Measurements from ENCODE around the gene TIAM1. TPM values are rescaled to one million over a fixed set of nuclear protein-coding genes. Genes with fewer than 3 reads are reported as not detected.

Gene TIAM1
- total RNA-seq, 2 experiments from 2014 or later = 50.1 to 51.0 TPM

GRCh38 chr21:31204801-31205200 lies 139.3 kb downstream of the TIAM1 start:
- no peak overlapping the region for H3K4me3 Mint-ChIP-seq
- intact Hi-C loops (cut with micrococcal nuclease) = no loop called here
- H3K36me3 Mint-ChIP-seq (ENCODE audit: low read depth) = peaks cover 32% of the 10 kb centered on the region
- H3K27me3 Mint-ChIP-seq (ENCODE audit: low read depth) = no peaks in the 10 kb centered on the region
- CTCF ChIA-PET = no interaction called here
- DNase-seq = no peak
- no peak overlapping the region for H3K27ac Mint-ChIP-seq
- H3K9me3 Mint-ChIP-seq = no peaks in the 10 kb centered on the region
- peaks cover 8% of the 10 kb centered on the region for H3K4me1 Mint-ChIP-seq (ENCODE audit: low read depth)

DNA sequence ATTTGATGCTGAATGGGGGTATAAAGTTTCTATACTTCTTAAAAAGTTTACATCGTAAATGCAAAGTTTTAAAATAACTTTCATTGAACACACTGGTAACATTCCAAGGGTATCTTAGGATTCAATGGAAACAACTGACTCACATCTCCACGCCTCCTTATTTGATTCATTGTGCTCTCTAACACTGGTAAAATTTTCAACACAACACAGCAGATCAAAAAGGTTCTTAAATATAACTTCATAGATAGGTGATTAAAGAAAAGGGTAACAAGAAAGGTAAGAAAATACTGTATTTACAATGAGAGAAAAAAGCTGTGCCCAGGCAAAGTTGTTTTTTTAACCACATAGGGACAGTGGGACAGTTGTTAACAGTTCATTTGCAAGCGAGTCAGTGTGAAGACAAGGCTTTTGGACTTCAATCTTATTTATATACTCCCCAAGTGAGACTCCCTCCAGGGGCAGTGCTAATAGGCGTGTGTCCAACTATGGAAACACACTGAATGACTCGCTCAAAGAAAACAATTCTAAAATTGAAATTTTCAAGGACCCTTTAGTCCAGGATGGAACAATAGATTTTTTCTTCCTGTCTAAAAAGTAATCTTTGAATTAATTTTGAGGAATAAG lies 140.5 kb downstream of the TIAM1 start:
- Mint-ChIP-seq H3K4me3 (no peak overlapping the region), H3K4me1 (ENCODE audit: low read depth) (peaks cover 13% of the 10 kb centered on the region)

GRCh38 chr21:31201548-31201947 lies 142.5 kb downstream of the TIAM1 start:
- Mint-ChIP-seq H3K9me3 (peaks cover 2% of the 10 kb centered on the region), H3K36me3 (ENCODE audit: low read depth) (peaks cover 15% of the 10 kb centered on the region), H3K27me3 (ENCODE audit: low read depth) (no peaks in the 10 kb centered on the region), H3K4me3 (no peak overlapping the region), H3K27ac (no peak overlapping the region), H3K4me1 (ENCODE audit: low read depth) (peaks cover 26% of the 10 kb centered on the region)
- CTCF ChIA-PET = interaction anchor here (0.7 to 2.2 kb wide), 5 partner anchors 9 to 379 kb away, joined by 3 to 22 read pairs (median 4); no protein-coding TSS in a partner anchor
- intact Hi-C loops (cut with micrococcal nuclease) = no loop called here
- no peak for DNase-seq

More for the DNA sequence above, 140.5 kb downstream of the TIAM1 start:
- CTCF ChIA-PET = interaction anchor here (2.2 kb wide), 1 partner anchor 377 kb away, joined by 22 read pairs; no protein-coding TSS in a partner anchor
- Mint-ChIP-seq H3K9me3 (no peaks in the 10 kb centered on the region), H3K36me3 (ENCODE audit: low read depth) (peaks cover 21% of the 10 kb centered on the region), H3K27ac (no peak overlapping the region), H3K27me3 (ENCODE audit: low read depth) (no peaks in the 10 kb centered on the region)
- intact Hi-C loops (cut with micrococcal nuclease) = no loop called here
- DNase-seq = no peak

- H3K27ac Mint-ChIP-seq = no peak overlapping the region
These were observed 142.9 kb downstream of the TIAM1 start for GRCh38 chr21:31201144-31201543.

DNA sequence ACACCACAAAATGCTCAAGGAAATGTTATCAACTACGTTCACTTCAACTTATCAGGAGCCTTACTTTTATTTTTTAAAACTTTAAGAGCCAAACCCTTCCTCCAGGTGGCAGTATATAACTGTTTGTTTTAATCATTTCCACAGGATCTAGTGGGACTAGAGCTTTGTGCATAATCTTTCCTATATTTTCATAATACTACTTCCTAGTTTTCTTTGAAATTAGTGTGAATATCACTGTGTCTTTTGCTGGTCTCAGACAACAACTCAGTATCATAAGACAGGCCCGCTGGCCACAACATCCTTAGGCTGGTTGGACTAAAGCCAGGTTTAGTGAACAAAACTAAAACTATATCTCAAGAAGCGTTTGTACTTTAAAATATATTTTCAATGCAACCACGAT lies 145.5 kb downstream of the TIAM1 start:
- H3K9me3 Mint-ChIP-seq = peaks cover 2% of the 10 kb centered on the region
- no peak overlapping the region for H3K4me3 Mint-ChIP-seq
- H3K36me3 Mint-ChIP-seq (ENCODE audit: low read depth) = peaks cover 13% of the 10 kb centered on the region
- no peak overlapping the region for H3K27ac Mint-ChIP-seq
- H3K27me3 Mint-ChIP-seq (ENCODE audit: low read depth) = no peaks in the 10 kb centered on the region
- DNase-seq = no peak
- H3K4me1 Mint-ChIP-seq (ENCODE audit: low read depth) = peaks cover 51% of the 10 kb centered on the region
- CTCF ChIA-PET = interaction anchor here (0.7 to 11.3 kb wide), 15 partner anchors 11 to 421 kb away, joined by 3 to 131 read pairs (median 3); no protein-coding TSS in a partner anchor
- intact Hi-C loops (cut with micrococcal nuclease) = loop anchor here (1.0 to 5.0 kb wide), 6 partner anchors 89 to 406 kb away; no protein-coding TSS in a partner anchor

More at GRCh38 chr21:31201144-31201543, 142.9 kb downstream of the TIAM1 start:
- H3K27me3 Mint-ChIP-seq (ENCODE audit: low read depth) = no peaks in the 10 kb centered on the region
- H3K4me3 Mint-ChIP-seq = no peak overlapping the region
- H3K9me3 Mint-ChIP-seq = peaks cover 2% of the 10 kb centered on the region
- CTCF ChIA-PET = interaction anchor here (0.7 to 11.3 kb wide), 6 partner anchors 14 to 402 kb away, joined by 3 to 131 read pairs (median 3); no protein-coding TSS in a partner anchor
- no peak for DNase-seq
- intact Hi-C loops (cut with micrococcal nuclease) = no loop called here
- H3K36me3 Mint-ChIP-seq (ENCODE audit: low read depth) = peaks cover 15% of the 10 kb centered on the region
- peaks cover 30% of the 10 kb centered on the region for H3K4me1 Mint-ChIP-seq (ENCODE audit: low read depth)

- H3K4me3 Mint-ChIP-seq = no peak overlapping the region
- H3K27me3 Mint-ChIP-seq (ENCODE audit: low read depth) = no peaks in the 10 kb centered on the region
- DNase-seq = no peak
- intact Hi-C loops (cut with micrococcal nuclease) = loop anchor here (5.0 kb wide), 1 partner anchor 216 kb away; no protein-coding TSS in a partner anchor
- H3K27ac Mint-ChIP-seq = no peak overlapping the region
- H3K4me1 Mint-ChIP-seq (ENCODE audit: low read depth) = peaks cover 66% of the 10 kb centered on the region
- CTCF ChIA-PET = interaction anchor here (0.6 to 11.3 kb wide), 5 partner anchors 14 to 385 kb away, joined by 3 to 131 read pairs (median 6); no protein-coding TSS in a partner anchor
- peaks cover 2% of the 10 kb centered on the region for H3K9me3 Mint-ChIP-seq
- H3K36me3 Mint-ChIP-seq (ENCODE audit: low read depth) = peaks cover 21% of the 10 kb centered on the region
These were observed 147.3 kb downstream of the TIAM1 start for GRCh38 chr21:31196724-31197123.

- Mint-ChIP-seq H3K27ac (peak overlapping the region; percentile 76), H3K4me1 (ENCODE audit: low read depth) (peaks cover 74% of the 10 kb centered on the region), H3K27me3 (ENCODE audit: low read depth) (no peaks in the 10 kb centered on the region), H3K9me3 (peaks cover 2% of the 10 kb centered on the region), H3K36me3 (ENCODE audit: low read depth) (peaks cover 23% of the 10 kb centered on the region), H3K4me3 (peak overlapping the region; percentile 36)
- no peak for DNase-seq
- intact Hi-C loops (cut with micrococcal nuclease) = loop anchor here (1.0 to 5.0 kb wide), 9 partner anchors 11 to 364 kb away; no protein-coding TSS in a partner anchor
- CTCF ChIA-PET = interaction anchor here (0.8 to 11.3 kb wide), 6 partner anchors 13 to 386 kb away, joined by 3 to 131 read pairs (median 6); no protein-coding TSS in a partner anchor
These were observed 148.6 kb downstream of the TIAM1 start for GRCh38 chr21:31195334-31196015.

GRCh38 chr21:31194510-31195293 lies 149.4 kb downstream of the TIAM1 start:
- intact Hi-C loops (cut with micrococcal nuclease) = loop anchor here (1.0 to 5.0 kb wide), 9 partner anchors 10 to 365 kb away; no protein-coding TSS in a partner anchor
- H3K27ac Mint-ChIP-seq = peak overlapping the region; percentile 76
- peaks cover 23% of the 10 kb centered on the region for H3K36me3 Mint-ChIP-seq (ENCODE audit: low read depth)
- H3K4me1 Mint-ChIP-seq (ENCODE audit: low read depth) = peaks cover 80% of the 10 kb centered on the region
- CTCF ChIA-PET = interaction anchor here (0.9 to 11.3 kb wide), 5 partner anchors 12 to 387 kb away, joined by 3 to 131 read pairs (median 10); no protein-coding TSS in a partner anchor
- no peak for DNase-seq
- H3K9me3 Mint-ChIP-seq = peaks cover 2% of the 10 kb centered on the region
- H3K4me3 Mint-ChIP-seq = peak overlapping the region; percentile 1
- H3K27me3 Mint-ChIP-seq (ENCODE audit: low read depth) = no peaks in the 10 kb centered on the region

GRCh38 chr21:31193761-31194160 lies 150.3 kb downstream of the TIAM1 start:
- intact Hi-C loops (cut with micrococcal nuclease) = loop anchor here (2.0 kb wide), 1 partner anchor 13 kb away; no protein-coding TSS in a partner anchor
- Mint-ChIP-seq H3K27ac (no peak overlapping the region), H3K27me3 (ENCODE audit: low read depth) (no peaks in the 10 kb centered on the region), H3K4me3 (no peak overlapping the region), H3K36me3 (ENCODE audit: low read depth) (peaks cover 23% of the 10 kb centered on the region), H3K4me1 (ENCODE audit: low read depth) (peaks cover 84% of the 10 kb centered on the region), H3K9me3 (peaks cover 2% of the 10 kb centered on the region)
- no peak for DNase-seq
- CTCF ChIA-PET = interaction anchor here (0.7 to 11.3 kb wide), 5 partner anchors 11 to 387 kb away, joined by 3 to 131 read pairs (median 10); no protein-coding TSS in a partner anchor

DNA sequence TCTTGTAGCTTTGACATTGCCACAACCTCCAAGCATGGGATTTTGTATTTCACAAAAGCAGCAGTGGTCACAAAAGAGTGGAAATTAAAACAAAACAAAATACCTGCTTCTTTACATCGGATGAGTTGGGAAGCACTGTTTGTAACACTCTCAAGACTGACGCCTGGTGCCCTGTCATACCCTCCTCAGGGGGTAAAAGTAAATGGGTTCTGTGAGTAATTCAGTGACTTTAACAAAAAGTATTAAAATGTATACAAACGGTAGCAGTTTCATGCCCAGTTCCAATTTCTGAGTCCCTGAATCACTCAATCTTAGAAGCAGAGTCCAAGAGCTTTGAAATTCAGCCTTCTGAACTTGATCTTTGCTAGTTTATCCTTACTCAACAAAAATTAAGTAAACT lies 152.5 kb downstream of the TIAM1 start:
- H3K27ac Mint-ChIP-seq = peak overlapping the region; percentile 14
- CTCF ChIA-PET = interaction anchor here (1.0 to 11.3 kb wide), 6 partner anchors 9 to 390 kb away, joined by 3 to 131 read pairs (median 6); no protein-coding TSS in a partner anchor
- H3K27me3 Mint-ChIP-seq (ENCODE audit: low read depth) = no peaks in the 10 kb centered on the region
- H3K4me3 Mint-ChIP-seq = no peak overlapping the region
- intact Hi-C loops (cut with micrococcal nuclease) = no loop called here
- DNase-seq = peak; percentile 49
- H3K36me3 Mint-ChIP-seq (ENCODE audit: low read depth) = peaks cover 21% of the 10 kb centered on the region
- H3K4me1 Mint-ChIP-seq (ENCODE audit: low read depth) = peaks cover 89% of the 10 kb centered on the region
- H3K9me3 Mint-ChIP-seq = no peaks in the 10 kb centered on the region

GRCh38 chr21:31190516-31190915 lies 153.5 kb downstream of the TIAM1 start:
- no peaks in the 10 kb centered on the region for H3K27me3 Mint-ChIP-seq (ENCODE audit: low read depth)

More at GRCh38 chr21:31190516-31190915, 153.5 kb downstream of the TIAM1 start:
- no peaks in the 10 kb centered on the region for H3K9me3 Mint-ChIP-seq
- intact Hi-C loops (cut with micrococcal nuclease) = no loop called here
- no peak for DNase-seq
- peaks cover 88% of the 10 kb centered on the region for H3K4me1 Mint-ChIP-seq (ENCODE audit: low read depth)
- H3K27ac Mint-ChIP-seq = peak overlapping the region; percentile 54
- no peak overlapping the region for H3K4me3 Mint-ChIP-seq
- CTCF ChIA-PET = interaction anchor here (0.6 to 11.3 kb wide), 7 partner anchors 8 to 391 kb away, joined by 3 to 131 read pairs (median 4); no protein-coding TSS in a partner anchor
- peaks cover 21% of the 10 kb centered on the region for H3K36me3 Mint-ChIP-seq (ENCODE audit: low read depth)

All from activated naive CD4-positive, alpha-beta T cell treated with anti-CD3 and anti-CD28 coated beads for 36 hours (primary cell).